GM23338 (cell line): ENCODE measurements around the gene GNPDA1. TPM values are rescaled to one million over a fixed set of nuclear protein-coding genes. Genes with fewer than 3 reads are reported as not detected.

Experiments used
- ATAC-seq: fragments of 200-7000 bp; cut with Tn5 transposase; 3 replicates; pipeline ENCODE4 v1.9.1; 2020
- DNase-seq: peaks from one replicate; pipeline ENCODE4 v3.0.0-alpha.2; 2015; ENCODE audit warnings: low spot score
- H2AFZ ChIP-seq: fragments of 200-600 bp; sonication (generic); 2 replicates; pipeline ENCODE4 v1.8.0; 2016; ENCODE audit warnings: antibody characterized with exemption, mild to moderate bottlenecking, moderate library complexity
- H3F3A ChIP-seq: fragments of 200-600 bp; sonication (generic); replicated peaks from 2 replicates; pipeline ENCODE4 v1.8.0; 2017; ENCODE audit warnings: antibody characterized with exemption, mixed run types, low read depth
- H3K27ac ChIP-seq: fragments of 200-600 bp; sonication (generic); 2 replicates; pipeline ENCODE4 v1.6.1; 2016; ENCODE audit warnings: low read depth
- H3K27me3 ChIP-seq: fragments of 200-600 bp; sonication (generic); 2 replicates; pipeline ENCODE4 v1.8.0; 2016; ENCODE audit warnings: mild to moderate bottlenecking, mixed run types, moderate library complexity; ENCODE audit not compliant: insufficient read depth
- H3K36me3 ChIP-seq: fragments of 200-600 bp; sonication (generic); 2 replicates; pipeline ENCODE4 v1.8.0; 2016; ENCODE audit warnings: mild to moderate bottlenecking; ENCODE audit not compliant: insufficient read depth
- H3K4me1 ChIP-seq: fragments of 200-600 bp; sonication (generic); 2 replicates; pipeline ENCODE4 v1.8.0; 2016; ENCODE audit warnings: mild to moderate bottlenecking, moderate library complexity; ENCODE audit not compliant: insufficient read depth
- H3K4me2 ChIP-seq: fragments of 200-600 bp; sonication (generic); 2 replicates; pipeline ENCODE4 v1.7.1; 2017; ENCODE audit warnings: mixed run types
- H3K4me3 ChIP-seq: fragments of 200-600 bp; sonication (generic); 2 replicates; pipeline ENCODE4 v1.6.1; 2016; ENCODE audit warnings: mixed run types
- H3K79me2 ChIP-seq: fragments of 200-600 bp; sonication (generic); replicated peaks from 2 replicates; pipeline ENCODE4 v1.8.0; 2017; ENCODE audit warnings: mild to moderate bottlenecking; ENCODE audit not compliant: insufficient read depth
- H3K9me2 ChIP-seq: fragments of 200-600 bp; sonication (generic); 2 replicates; pipeline ENCODE4 v1.8.0; 2017; ENCODE audit not compliant: insufficient read depth
- H4K20me1 ChIP-seq: fragments of 200-600 bp; sonication (generic); replicated peaks from 2 replicates; pipeline ENCODE4 v1.8.0; 2017; ENCODE audit warnings: mild to moderate bottlenecking; ENCODE audit not compliant: insufficient read depth
- H3K27ac Mint-ChIP-seq: 2 replicates; pipeline ENCODE4 v1.8.0; 2020; ENCODE audit warnings: inconsistent platforms, mild to moderate bottlenecking, moderate library complexity, mixed read lengths
- H3K27me3 Mint-ChIP-seq: 3 replicates; pipeline ENCODE4 v1.8.0; 2022; ENCODE audit warnings: low read depth, mild to moderate bottlenecking, moderate library complexity, mixed read lengths, inconsistent platforms; ENCODE audit not compliant: insufficient read depth, poor library complexity
- H3K36me3 Mint-ChIP-seq: 3 replicates; pipeline ENCODE4 v1.8.0; 2021; ENCODE audit warnings: low read depth, mild to moderate bottlenecking, inconsistent platforms, moderate library complexity, mixed read lengths
- H3K4me1 Mint-ChIP-seq: 3 replicates; pipeline ENCODE4 v1.8.0; 2020; ENCODE audit warnings: mild to moderate bottlenecking, inconsistent platforms, mixed read lengths
- H3K4me3 Mint-ChIP-seq: 3 replicates; pipeline ENCODE4 v1.8.0; 2021; ENCODE audit warnings: moderate library complexity, mild to moderate bottlenecking, inconsistent platforms, mixed read lengths
- H3K9me3 Mint-ChIP-seq: 3 replicates; pipeline ENCODE4 v1.8.0; 2020; ENCODE audit warnings: moderate library complexity, mild to moderate bottlenecking, inconsistent platforms, mixed read lengths
- CREB1 ChIP-seq: fragments of 250-450 bp; sonication (Bioruptor Pico); IDR thresholded peaks from 2 replicates; pipeline ENCODE4 v1.5.0; 2020; ENCODE audit warnings: low read depth, mild to moderate bottlenecking, moderate library complexity
- CTCF ChIP-seq, 2 experiments: fragments of 200-600 bp in 1 of 2; sonication (generic) in 1 of 2; conservative IDR thresholded peaks; 2 replicates each; pipeline versions ENCODE4 v1.5.1 to v1.6.1; 2016 to 2017; ENCODE audit warnings: antibody characterized with exemption in 2 of 2, low read depth in 2 of 2, mild to moderate bottlenecking in 2 of 2, moderate library complexity in 1 of 2
- ETS1 ChIP-seq: IDR thresholded peaks from 2 replicates; pipeline ENCODE4 v1.6.1; 2016; ENCODE audit warnings: antibody characterized with exemption
- EZH2 ChIP-seq: fragments of 200-600 bp; sonication (generic); IDR thresholded peaks from one replicate; pipeline ENCODE4 v1.8.0; 2017; ENCODE audit warnings: antibody characterized with exemption, mild to moderate bottlenecking, low read depth; ENCODE audit not compliant: unreplicated experiment
- EZH2phosphoT487 ChIP-seq: fragments of 200-600 bp; sonication (generic); IDR thresholded peaks from one replicate; pipeline ENCODE4 v1.8.1; 2018; ENCODE audit warnings: antibody characterized with exemption; ENCODE audit not compliant: unreplicated experiment
- JUNB ChIP-seq: IDR thresholded peaks from one replicate; pipeline ENCODE4 v1.6.1; 2016; ENCODE audit warnings: antibody characterized with exemption; ENCODE audit not compliant: unreplicated experiment
- NANOG ChIP-seq: IDR thresholded peaks from 2 replicates; pipeline ENCODE4 v1.6.1; 2016; ENCODE audit warnings: antibody characterized with exemption, borderline replicate concordance
- POLR2AphosphoS5 ChIP-seq: IDR thresholded peaks from 2 replicates; pipeline ENCODE4 v1.6.1; 2016; ENCODE audit warnings: antibody characterized with exemption, low read depth
- ZNF114 ChIP-seq: fragments of 250-450 bp; sonication (Bioruptor Pico); IDR thresholded peaks from 2 replicates; pipeline ENCODE4 v1.5.0; 2020; ENCODE audit warnings: mild to moderate bottlenecking, moderate library complexity
- ZNF331 ChIP-seq: fragments of 250-450 bp; sonication (Bioruptor Pico); IDR thresholded peaks from 2 replicates; pipeline ENCODE4 v1.5.0; 2020; ENCODE audit warnings: low read depth, mild to moderate bottlenecking, moderate library complexity
- ZNF462 ChIP-seq: fragments of 250-450 bp; sonication (Bioruptor Pico); IDR thresholded peaks from 2 replicates; pipeline ENCODE4 v1.5.0; 2020; ENCODE audit warnings: mild to moderate bottlenecking, moderate library complexity
- polyA plus RNA-seq: library from polyadenylated mRNA; unstranded; fragments of >200 nt; fragmentation: Nextera tagmentation; extraction: Ambion mirVana; gene quantifications from 2 replicates; pipeline ENCODE4 v1.2.1, GENCODE V29; 2016
- total RNA-seq: library from RNA; depleted of rRNA; stranded (reverse); fragments of >200 nt; shearing (Covaris generic); gene quantifications from 2 replicates; pipeline ENCODE4 v1.2.3, GENCODE V29; 2014

GNPDA1 gene
- total and polyA plus RNA-seq, 2 experiments from 2014 or later: 47.6 to 117 TPM

- TF ChIP-seq CTCF (conservative IDR thresholded peaks at IDR 0.05; ENCODE audit: low read depth in 2 of 2): peak; percentile 75 to 77
These were observed 541 bp downstream of the GNPDA1 start (continued) for GRCh38 chr5:142012186-142012785.

GRCh38 chr5:142011572-142012185 is 1.1 kb downstream of the GNPDA1 start:
- Histone ChIP-seq H4K20me1 (no peaks in the 10 kb centered on the region), H3K4me3 (peak overlapping the region; percentile 88; the same call in 1 of the 2 replicates), H3K9me2 (no peaks in the 10 kb centered on the region), H3K27me3 (no peaks in the 10 kb centered on the region), H3K27ac (no peak overlapping the region), H3K36me3 (peaks cover 7% of the 10 kb centered on the region; the same call in 1 of the 2 replicates), H3K79me2 (no peaks in the 10 kb centered on the region; the same call in 1 of the 2 replicates), H3K4me1 (peaks cover 6% of the 10 kb centered on the region; the same call in 1 of the 2 replicates), H3F3A (0 out of 2 replicates have a peak, but pooled peaks cover 6% of the 10 kb centered on the region), H3K4me2 (peak overlapping the region; percentile 96), H2AFZ (no peak overlapping the region)
- Mint-ChIP-seq H3K36me3 (peaks cover 23% of the 10 kb centered on the region), H3K9me3 (no peaks in the 10 kb centered on the region), H3K27me3 (peaks cover 7% of the 10 kb centered on the region), H3K27ac (no peak overlapping the region), H3K4me1 (peaks cover 13% of the 10 kb centered on the region), H3K4me3 (peak overlapping the region; percentile 91)
- ATAC-seq (no peak), DNase-seq (no peak)
- TF ChIP-seq JUNB (no peak), ZNF114 (CRISPR knock-in tag) (no peak), ZNF331 (CRISPR knock-in tag) (no peak), NANOG (no peak), CTCF (conservative IDR thresholded peaks at IDR 0.05; ENCODE audit: low read depth in 2 of 2) (no peak), ZNF462 (CRISPR knock-in tag) (no peak), EZH2phosphoT487 (no peak), ETS1 (no peak), CREB1 (CRISPR knock-in tag) (no peak), POLR2AphosphoS5 (no peak), EZH2 (no peak)
